HEK293 (cell line): ENCODE results near the gene DOK6.

ENCODE experiments used
- CTCF ChIA-PET: fragments of 350-600 bp; formaldehyde crosslinking; extraction: SDS; loops from one replicate; lab custom pipeline; 2021; ENCODE audit warnings: antibody characterized with exemption; lab: Yijun Ruan, JAX
- POLR2A ChIA-PET: fragments of 300-600 bp; formaldehyde crosslinking; extraction: SDS; loops from one replicate; lab custom pipeline; 2020; ENCODE audit warnings: antibody characterized with exemption, inconsistent platforms; lab: Yijun Ruan, JAX
- H3K27ac ChIP-seq: fragments of 200-500 bp; sonication (Bioruptor generic); 2 replicates; pipeline ENCODE4 v1.5.1; 2014; ENCODE audit warnings: low read depth, low read length, control low read depth, inconsistent platforms; ENCODE audit errors: extremely low read depth
- H3K36me3 ChIP-seq, 2 experiments: fragments of 200-500 bp in 1 of 2; sonication (Bioruptor generic) in 1 of 2; 1 replicate in 1 of 2; 2 replicates in 1 of 2; pipeline ENCODE4 v1.5.1; 2014 to 2017; ENCODE audit warnings: inconsistent platforms in 2 of 2, low read length in 2 of 2; ENCODE audit not compliant: control insufficient read depth in 2 of 2, insufficient read depth in 1 of 2
- H3K4me1 ChIP-seq: fragments of 200-500 bp; sonication (Bioruptor generic); 2 replicates; pipeline ENCODE4 v1.5.1; 2014; ENCODE audit warnings: mild to moderate bottlenecking, low read length, inconsistent platforms; ENCODE audit not compliant: control insufficient read depth, insufficient read depth
- H3K4me3 ChIP-seq: 2 replicates; pipeline ENCODE4 v1.5.1; 2011; ENCODE audit warnings: low read depth, mild to moderate bottlenecking, control low read depth, low read length, moderate library complexity
- H3K9me3 ChIP-seq: fragments of 200-500 bp; sonication (Bioruptor generic); 2 replicates; pipeline ENCODE4 v1.5.1; 2014; ENCODE audit warnings: low read depth, low read length, inconsistent platforms; ENCODE audit not compliant: control insufficient read depth, insufficient read depth
- BCL11B ChIP-seq: fragments of 450-650 bp; formaldehyde crosslinking; IDR thresholded peaks from 2 replicates; pipeline ENCODE4 v1.5.1; 2016; ENCODE audit warnings: low read depth, missing biosample characterization, missing genetic modification characterization
- GLIS1 ChIP-seq: fragments of 450-650 bp; formaldehyde crosslinking; IDR thresholded peaks from 2 replicates; pipeline ENCODE4 v1.5.1; 2016; ENCODE audit warnings: missing biosample characterization, missing genetic modification characterization
- IKZF3 ChIP-seq: fragments of 450-650 bp; IDR thresholded peaks from 2 replicates; pipeline ENCODE4 v1.5.0; 2018; ENCODE audit warnings: missing biosample characterization, mild to moderate bottlenecking, missing genetic modification characterization, moderate library complexity
- INSM2 ChIP-seq: fragments of 450-650 bp; formaldehyde crosslinking; IDR thresholded peaks from 2 replicates; pipeline ENCODE4 v1.5.1; 2016; ENCODE audit warnings: missing biosample characterization, missing genetic modification characterization
- KLF7 ChIP-seq: fragments of 450-650 bp; formaldehyde crosslinking; IDR thresholded peaks from 2 replicates; pipeline ENCODE4 v1.5.1; 2016; ENCODE audit warnings: missing biosample characterization, missing genetic modification characterization, borderline replicate concordance
- KLF9 ChIP-seq: fragments of 450-650 bp; formaldehyde crosslinking; IDR thresholded peaks from 2 replicates; pipeline ENCODE4 v1.5.1; 2016; ENCODE audit warnings: missing biosample characterization, missing genetic modification characterization, low read depth
- PRDM10 ChIP-seq: fragments of 450-650 bp; formaldehyde crosslinking; IDR thresholded peaks from 2 replicates; pipeline ENCODE4 v1.5.1; 2016; ENCODE audit warnings: missing biosample characterization, missing genetic modification characterization
- ZFP37 ChIP-seq: fragments of 450-650 bp; formaldehyde crosslinking; IDR thresholded peaks from 2 replicates; pipeline ENCODE4 v1.5.1; 2016; ENCODE audit warnings: missing biosample characterization, missing genetic modification characterization
- ZFP69B ChIP-seq: fragments of 450-650 bp; formaldehyde crosslinking; IDR thresholded peaks from 2 replicates; pipeline ENCODE4 v1.5.1; 2016; ENCODE audit warnings: missing biosample characterization, missing genetic modification characterization
- ZNF202 ChIP-seq: fragments of 450-650 bp; formaldehyde crosslinking; IDR thresholded peaks from 2 replicates; pipeline ENCODE4 v1.5.1; 2016; ENCODE audit warnings: missing biosample characterization, missing genetic modification characterization, borderline replicate concordance
- ZNF221 ChIP-seq: fragments of 450-650 bp; formaldehyde crosslinking; IDR thresholded peaks from 2 replicates; pipeline ENCODE4 v1.5.1; 2017; ENCODE audit warnings: missing biosample characterization, missing genetic modification characterization, borderline replicate concordance
- ZNF274 ChIP-seq, 2 experiments: fragments of 200-500 bp in 1 of 2; fragments of 450-650 bp in 1 of 2; sonication (Bioruptor generic) in 1 of 2; formaldehyde crosslinking in 1 of 2; IDR thresholded peaks; 2 replicates each; pipeline versions ENCODE4 v1.5.1 to v1.6.1; 2014 to 2016; ENCODE audit warnings: borderline replicate concordance in 1 of 2, inconsistent platforms in 1 of 2, low read length in 1 of 2, missing biosample characterization in 1 of 2, missing genetic modification characterization in 1 of 2
- ZNF350 ChIP-seq: fragments of 450-650 bp; formaldehyde crosslinking; IDR thresholded peaks from 2 replicates; pipeline ENCODE4 v1.5.0; 2017; ENCODE audit warnings: missing biosample characterization, mild to moderate bottlenecking, missing genetic modification characterization
- ZNF354C ChIP-seq: fragments of 450-650 bp; formaldehyde crosslinking; IDR thresholded peaks from 2 replicates; pipeline ENCODE4 v1.5.1; 2016; ENCODE audit warnings: missing biosample characterization, missing genetic modification characterization, low read depth, borderline replicate concordance
- ZNF394 ChIP-seq: fragments of 450-650 bp; formaldehyde crosslinking; IDR thresholded peaks from 2 replicates; pipeline ENCODE4 v1.5.1; 2016; ENCODE audit warnings: missing biosample characterization, missing genetic modification characterization, mild to moderate bottlenecking, moderate library complexity, borderline replicate concordance
- ZNF416 ChIP-seq: fragments of 450-650 bp; formaldehyde crosslinking; IDR thresholded peaks from 2 replicates; pipeline ENCODE4 v1.5.1; 2016; ENCODE audit warnings: missing biosample characterization, missing genetic modification characterization
- ZNF426 ChIP-seq: fragments of 450-650 bp; formaldehyde crosslinking; IDR thresholded peaks from 2 replicates; pipeline ENCODE4 v1.5.1; 2017; ENCODE audit warnings: missing biosample characterization, missing genetic modification characterization, mild to moderate bottlenecking, inconsistent platforms, moderate library complexity
- ZNF530 ChIP-seq: fragments of 450-650 bp; formaldehyde crosslinking; IDR thresholded peaks from 2 replicates; pipeline ENCODE4 v1.5.1; 2016; ENCODE audit warnings: low read depth, missing biosample characterization, missing genetic modification characterization
- ZNF560 ChIP-seq: fragments of 450-650 bp; formaldehyde crosslinking; IDR thresholded peaks from 2 replicates; pipeline ENCODE4 v1.5.1; 2017; ENCODE audit warnings: missing biosample characterization, missing genetic modification characterization, borderline replicate concordance
- ZNF660 ChIP-seq: fragments of 450-650 bp; IDR thresholded peaks from 2 replicates; pipeline ENCODE4 v1.5.1; 2018; ENCODE audit warnings: missing biosample characterization, mild to moderate bottlenecking, missing genetic modification characterization
- ZNF664 ChIP-seq: fragments of 450-650 bp; formaldehyde crosslinking; IDR thresholded peaks from 2 replicates; pipeline ENCODE4 v1.5.1; 2016; ENCODE audit warnings: missing biosample characterization, missing genetic modification characterization
- ZNF792 ChIP-seq: fragments of 450-650 bp; formaldehyde crosslinking; IDR thresholded peaks from 2 replicates; pipeline ENCODE4 v1.5.1; 2016; ENCODE audit warnings: missing biosample characterization, missing genetic modification characterization
- ZNF843 ChIP-seq: fragments of 450-650 bp; formaldehyde crosslinking; IDR thresholded peaks from 2 replicates; pipeline ENCODE4 v1.5.1; 2016; ENCODE audit warnings: missing biosample characterization, missing genetic modification characterization
- TF ChIP-seq, protein P1 (sequence below): fragments of 450-650 bp; formaldehyde crosslinking; IDR thresholded peaks from 2 replicates; pipeline ENCODE4 v1.5.1; 2016; ENCODE audit warnings: missing biosample characterization, missing genetic modification characterization

DOK6 gene

GRCh38 chr18:69697689-69698088 lies 297.0 kb downstream of the DOK6 start:
- Histone ChIP-seq H3K27ac (no peak overlapping the region), H3K36me3 (no peaks in the 10 kb centered on the region), H3K4me1 (no peaks in the 10 kb centered on the region), H3K4me3 (no peak overlapping the region), H3K9me3 (no peaks in the 10 kb centered on the region)
- POLR2A ChIA-PET: no interaction called here
- CTCF ChIA-PET: no interaction called here
- no peak for TF ChIP-seq ZNF843
- no peak for TF ChIP-seq ZNF202 (tag by site-specific recombination)

- TF ChIP-seq ZNF354C: no peak
- no peak for TF ChIP-seq ZNF560
- no peak for TF ChIP-seq ZNF530
- no peak for TF ChIP-seq KLF7
- no peak for TF ChIP-seq KLF9 (tag by site-specific recombination)
- Histone ChIP-seq H3K9me3 (no peaks in the 10 kb centered on the region), H3K27ac (no peak overlapping the region), H3K4me3 (no peak overlapping the region), H3K36me3 (no peaks in the 10 kb centered on the region), H3K4me1 (no peaks in the 10 kb centered on the region)
- CTCF ChIA-PET: no interaction called here
- POLR2A ChIA-PET: no interaction called here
Observed at GRCh38 chr18:69701305-69701704, 300.6 kb downstream of the DOK6 start.

GRCh38 chr18:69703461-69703860 lies 302.8 kb downstream of the DOK6 start:
- no peaks in the 10 kb centered on the region for H3K4me1 ChIP-seq
- H3K9me3 ChIP-seq: no peaks in the 10 kb centered on the region
- CTCF ChIA-PET: no interaction called here
- no peak overlapping the region for H3K4me3 ChIP-seq
- H3K27ac ChIP-seq: no peak overlapping the region
- H3K36me3 ChIP-seq: no peaks in the 10 kb centered on the region
- POLR2A ChIA-PET: no interaction called here
- TF ChIP-seq BCL11B (tag by site-specific recombination): no peak
- no peak for TF ChIP-seq ZNF274 (IDR thresholded peaks at IDR 0.05; ENCODE audit: low read length)
- no peak for TF ChIP-seq ZNF274 (tag by site-specific recombination; IDR thresholded peaks at IDR 0.05; ENCODE audit: borderline replicate concordance)
- no peak for TF ChIP-seq ZNF350 (tag by site-specific recombination)
- no peak for TF ChIP-seq GLIS1 (tag by site-specific recombination)
- no peak for TF ChIP-seq ZNF394 (tag by site-specific recombination)
- no peak for TF ChIP-seq ZFP69B (tag by site-specific recombination)
- no peak for TF ChIP-seq ZNF416
- no peak for TF ChIP-seq ZNF221 (tag by site-specific recombination)
- TF ChIP-seq, protein P1, sequence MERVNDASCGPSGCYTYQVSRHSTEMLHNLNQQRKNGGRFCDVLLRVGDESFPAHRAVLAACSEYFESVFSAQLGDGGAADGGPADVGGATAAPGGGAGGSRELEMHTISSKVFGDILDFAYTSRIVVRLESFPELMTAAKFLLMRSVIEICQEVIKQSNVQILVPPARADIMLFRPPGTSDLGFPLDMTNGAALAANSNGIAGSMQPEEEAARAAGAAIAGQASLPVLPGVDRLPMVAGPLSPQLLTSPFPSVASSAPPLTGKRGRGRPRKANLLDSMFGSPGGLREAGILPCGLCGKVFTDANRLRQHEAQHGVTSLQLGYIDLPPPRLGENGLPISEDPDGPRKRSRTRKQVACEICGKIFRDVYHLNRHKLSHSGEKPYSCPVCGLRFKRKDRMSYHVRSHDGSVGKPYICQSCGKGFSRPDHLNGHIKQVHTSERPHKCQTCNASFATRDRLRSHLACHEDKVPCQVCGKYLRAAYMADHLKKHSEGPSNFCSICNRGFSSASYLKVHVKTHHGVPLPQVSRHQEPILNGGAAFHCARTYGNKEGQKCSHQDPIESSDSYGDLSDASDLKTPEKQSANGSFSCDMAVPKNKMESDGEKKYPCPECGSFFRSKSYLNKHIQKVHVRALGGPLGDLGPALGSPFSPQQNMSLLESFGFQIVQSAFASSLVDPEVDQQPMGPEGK (tag by site-specific recombination): no peak
- no peak for TF ChIP-seq ZNF792 (tag by site-specific recombination)
- no peak for TF ChIP-seq ZNF660 (tag by site-specific recombination)

DNA sequence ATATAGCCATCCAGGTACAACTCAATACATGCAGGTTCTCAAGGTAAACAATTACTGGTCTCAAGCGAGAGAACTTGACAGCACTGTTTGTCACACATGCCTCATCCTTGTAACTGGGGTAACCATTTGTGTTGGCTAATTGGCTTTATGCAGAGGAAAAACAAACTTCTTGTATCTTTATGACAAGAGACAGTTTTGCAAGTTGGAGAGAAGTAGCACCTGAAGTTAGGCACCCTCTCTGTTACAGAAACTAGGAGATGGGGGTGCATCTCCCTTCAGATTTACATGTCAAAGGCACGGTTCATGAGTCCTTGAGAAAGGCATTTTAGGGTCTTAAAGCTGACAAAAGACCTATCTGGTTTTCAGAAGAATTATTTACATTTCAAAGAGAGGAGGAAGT lies 305.3 kb downstream of the DOK6 start:
- no peak overlapping the region for H3K4me3 ChIP-seq
- no peaks in the 10 kb centered on the region for H3K36me3 ChIP-seq
- H3K9me3 ChIP-seq: no peaks in the 10 kb centered on the region
- ChIA-PET POLR2A (no interaction called here), CTCF (no interaction called here)
- no peaks in the 10 kb centered on the region for H3K4me1 ChIP-seq
- no peak overlapping the region for H3K27ac ChIP-seq
- TF ChIP-seq ZNF664 (tag by site-specific recombination): no peak
- no peak for TF ChIP-seq IKZF3 (tag by site-specific recombination)
- TF ChIP-seq ZNF426 (tag by site-specific recombination): no peak
- TF ChIP-seq ZFP37 (tag by site-specific recombination): no peak
- no peak for TF ChIP-seq INSM2
- no peak for TF ChIP-seq PRDM10
